H1 (cell line): Measurements from ENCODE around the gene SLC9A7. TPM values are rescaled to one million over a fixed set of nuclear protein-coding genes. Genes with fewer than 3 reads are reported as not detected.

Experiments
- RNF2 ChIP-seq: fragments of 200-900, 300-1000 bp; sonication (generic); IDR thresholded peaks from 2 replicates; pipeline ENCODE4 v1.7.1; 2016; ENCODE audit warnings: borderline replicate concordance, low read depth, mild to moderate bottlenecking, antibody characterized with exemption, low read length; ENCODE audit not compliant: poor library complexity, severe bottlenecking; ENCODE audit errors: missing control alignments
- polyA plus RNA-seq, 7 experiments: library from polyadenylated mRNA; depleted of rRNA in 3 of 7; stranded (reverse) in 5 of 7; unstranded in 2 of 7; fragments of >200 nt in 5 of 7; fragments of 200-250 nt in 2 of 7; gene quantifications; 1 replicate in 5 of 7; 2 replicates in 1 of 7; 4 replicates in 1 of 7; pipeline versions ENCODE4 v1.2.1 to v1.2.3, GENCODE V29; 2011 to 2013; ENCODE audit warnings: missing spikeins in 2 of 7, mixed read lengths in 2 of 7
- total RNA-seq: library from RNA; stranded (reverse); fragmentation: NEBNext Ultra II Directional; extraction: Animal tissue kit (Norgen Biotek cat#: 25700); gene quantifications from 2 replicates; pipeline ENCODE4 v1.2.1, GENCODE V29; 2021

Gene SLC9A7
- total and polyA plus RNA-seq, 2 of the 8 experiments (the other 6 are each of a cell fraction or from before 2014, with no cell fraction given), result 6.7 to 17.2 TPM

DNA sequence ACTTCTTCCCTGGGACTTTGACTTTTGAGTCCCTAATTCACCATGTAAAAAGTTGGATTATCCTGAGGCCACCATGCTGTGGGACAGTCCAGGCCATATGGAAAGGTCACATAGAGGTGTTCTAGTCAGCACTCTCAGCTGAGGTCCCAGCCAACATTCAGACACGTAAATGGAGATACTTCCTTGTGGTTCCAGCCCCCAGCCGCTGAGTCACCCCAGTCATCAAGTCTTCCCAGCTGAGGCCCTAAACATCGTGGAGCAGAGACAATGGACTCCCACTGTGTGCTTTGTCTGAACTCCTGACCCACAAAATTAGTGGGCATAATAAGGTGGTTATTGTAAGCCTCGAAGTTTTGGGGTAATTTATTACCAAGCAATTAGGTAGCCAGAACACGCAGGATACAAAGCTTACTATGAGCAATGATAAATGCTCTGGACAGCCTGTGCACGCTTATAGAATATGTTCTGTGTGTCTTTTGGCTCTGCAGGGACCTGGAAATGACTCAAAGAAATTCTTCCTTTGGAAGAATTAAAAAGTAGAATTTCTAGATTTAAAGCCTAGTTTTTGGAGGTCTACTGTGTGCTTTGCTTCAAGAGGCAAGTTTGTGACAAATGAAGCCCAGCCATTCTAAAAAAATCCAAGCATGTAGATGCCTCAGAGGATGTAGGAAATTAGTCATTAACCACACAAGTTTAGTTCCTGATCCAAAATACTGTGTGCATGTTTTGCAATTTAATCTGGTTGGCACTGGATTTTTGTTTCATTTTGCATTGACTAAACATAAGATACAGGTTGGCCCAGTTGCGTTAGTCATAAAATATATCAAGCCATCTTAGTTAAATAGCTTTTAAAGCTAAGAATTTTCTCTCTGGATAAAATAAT lies 33.2 kb upstream of the SLC9A7 start (continued):
- no peak for TF ChIP-seq RNF2
